Kidney (tissue), 14 donors: Measurements from ENCODE around the gene FBXO36. TPM values are rescaled to one million over a fixed set of nuclear protein-coding genes. Genes with fewer than 3 reads are reported as not detected.

Experiments used
- DNase-seq, 5 donors: peaks; one replicate each; pipeline ENCODE4 v3.0.0-alpha.2; 2013 to 2020
- FAIRE-seq: peaks from 2 replicates; lab custom pipeline; 2012; peaks lifted over from hg19 to GRCh38; lab: Jason Lieb, UNC
- H3K27ac ChIP-seq, 2 donors: one replicate each; pipeline ENCODE4 v1.7.0; 2013; ENCODE audit warnings: low read depth in 2 of 2, low read length in 2 of 2, inconsistent platforms in 1 of 2
- H3K27me3 ChIP-seq: one replicate; pipeline ENCODE4 v1.7.1; 2013; ENCODE audit warnings: low read length, inconsistent platforms; ENCODE audit not compliant: control insufficient read depth, insufficient read depth
- H3K36me3 ChIP-seq, 3 donors: one replicate each; pipeline versions ENCODE4 v1.7.0 to v1.7.1; 2013; ENCODE audit warnings: low read length in 3 of 3, control low read depth in 1 of 3, inconsistent platforms in 1 of 3; ENCODE audit not compliant: insufficient read depth in 3 of 3, control insufficient read depth in 2 of 3
- H3K4me1 ChIP-seq, 3 donors: one replicate each; pipeline versions ENCODE4 v1.7.0 to v1.7.1; 2013; ENCODE audit warnings: low read length in 3 of 3, inconsistent platforms in 1 of 3, low read depth in 1 of 3; ENCODE audit not compliant: control insufficient read depth in 2 of 3, insufficient read depth in 2 of 3
- H3K4me3 ChIP-seq, 3 donors: one replicate each; pipeline versions ENCODE4 v1.7.0 to v1.8.1; 2013; ENCODE audit warnings: low read length in 3 of 3, control low read depth in 1 of 3, inconsistent platforms in 1 of 3
- H3K9ac ChIP-seq, 3 donors: one replicate each; pipeline versions ENCODE4 v1.7.0 to v1.7.1; 2013; ENCODE audit warnings: low read length in 3 of 3, control low read depth in 1 of 3, inconsistent platforms in 1 of 3
- H3K9me3 ChIP-seq, 3 donors: one replicate each; pipeline versions ENCODE4 v1.7.0 to v1.7.1; 2013; ENCODE audit warnings: low read length in 3 of 3, control low read depth in 1 of 3, inconsistent platforms in 1 of 3; ENCODE audit not compliant: control insufficient read depth in 2 of 3, insufficient read depth in 1 of 3
- intact Hi-C: fragments of 100-400 bp; cut with DNase I; formaldehyde crosslinking; loops from one replicate; pipeline ENCODE4 v1.11.1; 2022
- polyA plus RNA-seq: library from polyadenylated mRNA; stranded (reverse); fragments of 350-450 nt; fragmentation: Illumina TruSeq; extraction: RNeasy Lipid Tissue Mini Kit (QIAGEN cat#74804); gene quantifications from one replicate; pipeline ENCODE4 v1.2.3, GENCODE V29; 2014; ENCODE audit warnings: low read depth, low replicate concordance; ENCODE audit not compliant: insufficient read depth
- total RNA-seq: library from RNA; stranded (reverse); fragmentation: NEBNext Ultra II Directional; extraction: Animal tissue kit (Norgen Biotek cat#: 25700); gene quantifications from one replicate; pipeline ENCODE4 v1.2.1, GENCODE V29; 2021
- TF ChIP-seq, protein P1 (sequence below): IDR thresholded peaks from 3 replicates; pipeline ENCODE4 v1.5.1; 2012; ENCODE audit warnings: mild to moderate bottlenecking, moderate library complexity, borderline replicate concordance; ENCODE audit not compliant: insufficient read depth; ENCODE audit errors: extremely low read depth
- donor health status: control.
- donor health status: control.
- donor health status: control.
- donor health status: control.
- donor health status: control.
- donor health status: DM: yes; HTN: yes; CAD: no.
- donor health status: Normal renal cell carcinoma (clear cell type).

Gene FBXO36
- total and polyA plus RNA-seq, 2 donors from 2014 or later = 3.8 to 5.4 TPM

DNA sequence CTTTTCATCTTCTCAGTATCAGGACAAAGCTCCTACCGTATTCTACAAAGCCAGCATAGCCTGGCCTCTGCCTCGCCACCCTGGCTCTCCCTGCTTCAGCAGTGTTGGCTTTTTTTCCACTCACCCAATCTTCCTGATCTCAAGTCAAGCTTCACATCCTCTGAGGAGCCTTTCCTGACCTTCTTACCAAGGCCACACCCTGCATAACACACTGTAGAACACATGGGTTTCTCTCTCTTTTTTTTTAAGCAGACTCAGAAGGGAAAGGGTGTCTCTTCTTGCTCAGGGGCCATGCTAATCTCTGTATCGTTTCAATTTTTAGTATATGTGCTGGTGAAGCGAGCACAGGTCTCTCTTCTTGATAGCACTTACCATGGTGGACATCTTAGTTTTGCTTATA is 15.2 kb downstream of the FBXO36 start:
- H3K4me3 ChIP-seq = no peak overlapping the region
- DNase-seq (no peak), FAIRE-seq (no peak)
- no peaks in the 10 kb centered on the region for H3K9me3 ChIP-seq
- H3K27me3 ChIP-seq = no peaks in the 10 kb centered on the region
- TF ChIP-seq, protein P1, sequence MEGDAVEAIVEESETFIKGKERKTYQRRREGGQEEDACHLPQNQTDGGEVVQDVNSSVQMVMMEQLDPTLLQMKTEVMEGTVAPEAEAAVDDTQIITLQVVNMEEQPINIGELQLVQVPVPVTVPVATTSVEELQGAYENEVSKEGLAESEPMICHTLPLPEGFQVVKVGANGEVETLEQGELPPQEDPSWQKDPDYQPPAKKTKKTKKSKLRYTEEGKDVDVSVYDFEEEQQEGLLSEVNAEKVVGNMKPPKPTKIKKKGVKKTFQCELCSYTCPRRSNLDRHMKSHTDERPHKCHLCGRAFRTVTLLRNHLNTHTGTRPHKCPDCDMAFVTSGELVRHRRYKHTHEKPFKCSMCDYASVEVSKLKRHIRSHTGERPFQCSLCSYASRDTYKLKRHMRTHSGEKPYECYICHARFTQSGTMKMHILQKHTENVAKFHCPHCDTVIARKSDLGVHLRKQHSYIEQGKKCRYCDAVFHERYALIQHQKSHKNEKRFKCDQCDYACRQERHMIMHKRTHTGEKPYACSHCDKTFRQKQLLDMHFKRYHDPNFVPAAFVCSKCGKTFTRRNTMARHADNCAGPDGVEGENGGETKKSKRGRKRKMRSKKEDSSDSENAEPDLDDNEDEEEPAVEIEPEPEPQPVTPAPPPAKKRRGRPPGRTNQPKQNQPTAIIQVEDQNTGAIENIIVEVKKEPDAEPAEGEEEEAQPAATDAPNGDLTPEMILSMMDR = no peak
- peaks cover 0 to 3% (median 0%) of the 10 kb centered on the region in 3 donors for H3K36me3 ChIP-seq
- intact Hi-C loops = no loop called here
- peaks cover 0 to 3% (median 2%) of the 10 kb centered on the region in 3 donors for H3K4me1 ChIP-seq
- H3K27ac ChIP-seq = no peak overlapping the region
- H3K9ac ChIP-seq = no peak overlapping the region

DNA sequence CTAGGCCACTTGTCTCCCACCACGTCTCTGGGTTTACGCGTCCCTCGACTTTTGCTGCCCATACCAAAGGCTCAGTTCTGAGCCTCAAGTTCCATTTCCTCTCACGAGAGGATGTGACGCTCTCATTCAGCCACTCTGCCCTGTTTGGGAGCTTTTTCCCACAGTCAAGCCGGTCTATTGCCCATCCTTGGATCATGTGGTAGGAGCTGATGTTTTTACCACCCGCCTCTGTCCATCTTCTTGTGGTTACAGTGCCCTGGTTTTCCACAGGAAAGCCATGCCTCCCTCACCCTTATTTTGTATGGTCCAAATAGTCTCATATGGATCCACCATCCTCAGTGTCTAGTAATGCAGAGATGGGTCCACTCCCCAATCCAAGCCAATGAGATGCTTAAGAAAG is 20.4 kb downstream of the FBXO36 start:
- no peak for DNase-seq
- Histone ChIP-seq H3K27me3 (no peaks in the 10 kb centered on the region), H3K4me3 (no peak overlapping the region), H3K9me3 (no peaks in the 10 kb centered on the region), H3K4me1 (peaks cover 0 to 3% (median 2%) of the 10 kb centered on the region in 3 donors), H3K27ac (no peak overlapping the region), H3K9ac (no peak overlapping the region), H3K36me3 (no peaks in the 10 kb centered on the region)
- intact Hi-C loops = no loop called here
- no peak for FAIRE-seq
- TF ChIP-seq, protein P1 = no peak

DNA sequence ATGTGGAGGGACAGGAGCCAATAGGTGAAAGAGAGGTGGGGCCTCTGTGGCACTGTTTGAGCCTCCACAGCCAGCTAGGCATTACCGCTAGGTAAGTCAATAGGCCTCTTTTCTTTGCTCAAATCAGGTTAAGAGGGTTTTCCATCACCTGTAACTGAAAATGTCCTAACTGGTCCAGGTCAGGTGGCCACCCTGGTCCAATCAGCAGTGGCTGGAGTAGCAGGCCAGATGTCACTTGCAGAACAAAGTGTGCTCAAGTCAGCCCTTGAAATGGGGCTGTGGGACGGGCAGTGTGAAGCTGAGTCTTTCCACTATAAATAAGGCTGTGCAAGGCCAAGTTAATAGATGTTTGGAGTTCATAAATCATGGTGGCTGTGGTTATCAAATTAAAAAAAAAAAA is 20.9 kb downstream of the FBXO36 start:
- intact Hi-C loops = no loop called here
- DNase-seq (no peak), FAIRE-seq (no peak)
- Histone ChIP-seq H3K4me3 (no peak overlapping the region), H3K36me3 (no peaks in the 10 kb centered on the region), H3K9ac (no peak overlapping the region), H3K27ac (no peak overlapping the region), H3K27me3 (no peaks in the 10 kb centered on the region), H3K9me3 (no peaks in the 10 kb centered on the region), H3K4me1 (peaks cover 0 to 3% (median 2%) of the 10 kb centered on the region in 3 donors)
- TF ChIP-seq, protein P1 = no peak
